Neutrophil (primary cell): Measurements from ENCODE around the gene TAOK2.

Source experiments
- H3K27ac ChIP-seq: fragments of 200-600 bp; sonication (generic); 2 replicates; pipeline ENCODE4 v1.5.1; 2016; ENCODE audit warnings: mild to moderate bottlenecking, moderate library complexity
- H3K27me3 ChIP-seq: fragments of 200-600 bp; sonication (generic); 2 replicates; pipeline ENCODE4 v1.6.0; 2016; ENCODE audit warnings: mild to moderate bottlenecking
- H3K36me3 ChIP-seq: fragments of 200-600 bp; sonication (generic); 2 replicates; pipeline ENCODE4 v1.5.1; 2017
- H3K4me1 ChIP-seq, 2 experiments: fragments of 200-600 bp in 1 of 2; sonication (generic) in 1 of 2; 1 replicate in 1 of 2; 2 replicates in 1 of 2; pipeline versions ENCODE4 v1.5.1 to v1.6.1; 2013 to 2016; ENCODE audit warnings: low read depth in 1 of 2, low read length in 1 of 2, mild to moderate bottlenecking in 1 of 2, moderate library complexity in 1 of 2; ENCODE audit not compliant: control insufficient read depth in 1 of 2, insufficient read depth in 1 of 2
- H3K4me3 ChIP-seq, 2 experiments: fragments of 200-600 bp in 1 of 2; sonication (generic) in 1 of 2; 1 replicate in 1 of 2; 2 replicates in 1 of 2; pipeline ENCODE4 v1.5.1; 2013 to 2016; ENCODE audit warnings: low read depth in 1 of 2, low read length in 1 of 2, mild to moderate bottlenecking in 1 of 2, moderate library complexity in 1 of 2
- H3K9me3 ChIP-seq: fragments of 200-600 bp; sonication (generic); 2 replicates; pipeline ENCODE4 v1.5.1; 2016
- CTCF ChIP-seq: fragments of 200-600 bp; sonication (generic); IDR thresholded peaks from 2 replicates; pipeline ENCODE4 v1.5.1; 2016; ENCODE audit warnings: antibody characterized with exemption

The TAOK2 gene

GRCh38 chr16:29977063-29977825 is 3.6 kb downstream of the TAOK2 start:
- Histone ChIP-seq H3K36me3 (peaks cover 47% of the 10 kb centered on the region), H3K4me1 (peaks cover 35 to 38% of the 10 kb centered on the region in 2 experiments), H3K27ac (no peak overlapping the region), H3K9me3 (no peaks in the 10 kb centered on the region), H3K27me3 (no peaks in the 10 kb centered on the region), H3K4me3 (no peak overlapping the region)
- no peak for TF ChIP-seq CTCF

- Histone ChIP-seq H3K4me1 (peaks cover 27 to 30% of the 10 kb centered on the region in 2 experiments), H3K9me3 (no peaks in the 10 kb centered on the region), H3K4me3 (no peak overlapping the region), H3K27me3 (no peaks in the 10 kb centered on the region), H3K36me3 (peaks cover 56% of the 10 kb centered on the region), H3K27ac (no peak overlapping the region)
- TF ChIP-seq CTCF: no peak
Measured at GRCh38 chr16:29978081-29978480, 4.4 kb downstream of the TAOK2 start.

GRCh38 chr16:29978564-29979270 is 5.0 kb downstream of the TAOK2 start:
- Histone ChIP-seq H3K36me3 (peaks cover 62% of the 10 kb centered on the region), H3K4me1 (peaks cover 24 to 27% of the 10 kb centered on the region in 2 experiments), H3K27ac (no peak overlapping the region), H3K27me3 (no peaks in the 10 kb centered on the region), H3K9me3 (no peaks in the 10 kb centered on the region), H3K4me3 (no peak overlapping the region)
- no peak for TF ChIP-seq CTCF

- Histone ChIP-seq H3K4me1 (no peaks in the 10 kb centered on the region), H3K36me3 (peaks cover 100% of the 10 kb centered on the region), H3K4me3 (no peak overlapping the region), H3K27me3 (no peaks in the 10 kb centered on the region), H3K9me3 (no peaks in the 10 kb centered on the region), H3K27ac (no peak overlapping the region)
- no peak for TF ChIP-seq CTCF
Measured at GRCh38 chr16:29982560-29983419, 9.1 kb downstream of the TAOK2 start.

- Histone ChIP-seq H3K4me1 (no peaks in the 10 kb centered on the region), H3K9me3 (no peaks in the 10 kb centered on the region), H3K27me3 (no peaks in the 10 kb centered on the region), H3K4me3 (no peak overlapping the region), H3K36me3 (peaks cover 100% of the 10 kb centered on the region), H3K27ac (no peak overlapping the region)
- no peak for TF ChIP-seq CTCF
Measured at GRCh38 chr16:29983420-29984136, 9.9 kb downstream of the TAOK2 start.
